ENCODE data around the gene TBC1D9. TPM values are rescaled to one million over a fixed set of nuclear protein-coding genes. Genes with fewer than 3 reads are reported as not detected.
"Not testable (repeated sequence)": the region's sequence is repeated elsewhere in the genome, so short reads cannot be mapped to it uniquely, and the experiment has no call there.

TBC1D9 gene
- total and polyA plus RNA-seq, 7 donors = 1.6 to 5.4 (median 2.1) TPM

DNA sequence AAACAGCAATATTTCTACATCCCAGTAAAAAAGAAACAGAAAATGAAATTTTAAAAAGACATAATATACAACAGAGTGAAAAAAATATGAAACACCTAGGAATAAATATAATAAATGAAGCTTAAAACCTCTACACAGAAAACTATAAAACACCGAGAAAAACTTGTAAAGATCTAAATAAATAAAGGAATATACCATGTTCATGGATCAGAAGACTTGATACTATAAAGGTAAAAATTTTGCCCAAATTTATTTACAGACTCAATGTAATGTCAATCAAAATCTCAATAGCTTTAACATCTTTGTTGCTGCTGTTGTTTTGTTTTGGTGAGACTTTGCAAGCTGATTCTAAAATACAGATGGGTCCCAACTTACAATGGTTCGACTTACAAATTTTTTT lies 5.7 kb downstream of the TBC1D9 start:
- no peak for DNase-seq

DNA sequence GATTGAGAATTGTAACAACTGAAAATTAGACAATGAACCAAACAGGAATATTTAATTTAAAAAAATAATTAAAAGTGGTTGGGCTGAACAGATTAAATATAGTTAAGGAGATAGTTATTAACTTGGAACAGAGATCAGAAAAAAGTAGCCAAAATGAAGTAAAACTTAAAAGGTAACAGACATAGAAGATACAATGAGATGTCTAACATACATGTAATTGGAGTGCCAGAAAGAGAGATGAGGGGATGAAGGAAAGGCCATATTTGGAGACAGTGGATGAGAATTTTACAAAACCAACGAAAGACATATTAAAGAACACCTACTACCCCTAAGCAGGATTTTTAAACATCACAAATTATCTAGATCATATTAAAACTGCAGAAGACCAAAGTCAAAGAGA lies 8.0 kb downstream of the TBC1D9 start:
- DNase-seq (no peak), ATAC-seq (no peak)
- H3K27ac ChIP-seq = no peak overlapping the region
- H3K4me3 ChIP-seq = no peak overlapping the region
- WGBS, 3 donors = 96 to 97% (median 96%) methylated on average over 1 of the region's 1 CpG
- H3K36me3 ChIP-seq (ENCODE audit: insufficient read depth in 1 of 2, low read depth in 1 of 2) = no peaks in the 10 kb centered on the region
- peaks cover 14% of the 10 kb centered on the region for H3K9me3 ChIP-seq
- no peaks in the 10 kb centered on the region for H3K4me1 ChIP-seq
- peaks cover 0 to 11% (median 0%) of the 10 kb centered on the region in 3 donors for H3K27me3 ChIP-seq (ENCODE audit: insufficient read depth in 3 of 3, low read length in 2 of 3)
- TF ChIP-seq, protein P1, sequence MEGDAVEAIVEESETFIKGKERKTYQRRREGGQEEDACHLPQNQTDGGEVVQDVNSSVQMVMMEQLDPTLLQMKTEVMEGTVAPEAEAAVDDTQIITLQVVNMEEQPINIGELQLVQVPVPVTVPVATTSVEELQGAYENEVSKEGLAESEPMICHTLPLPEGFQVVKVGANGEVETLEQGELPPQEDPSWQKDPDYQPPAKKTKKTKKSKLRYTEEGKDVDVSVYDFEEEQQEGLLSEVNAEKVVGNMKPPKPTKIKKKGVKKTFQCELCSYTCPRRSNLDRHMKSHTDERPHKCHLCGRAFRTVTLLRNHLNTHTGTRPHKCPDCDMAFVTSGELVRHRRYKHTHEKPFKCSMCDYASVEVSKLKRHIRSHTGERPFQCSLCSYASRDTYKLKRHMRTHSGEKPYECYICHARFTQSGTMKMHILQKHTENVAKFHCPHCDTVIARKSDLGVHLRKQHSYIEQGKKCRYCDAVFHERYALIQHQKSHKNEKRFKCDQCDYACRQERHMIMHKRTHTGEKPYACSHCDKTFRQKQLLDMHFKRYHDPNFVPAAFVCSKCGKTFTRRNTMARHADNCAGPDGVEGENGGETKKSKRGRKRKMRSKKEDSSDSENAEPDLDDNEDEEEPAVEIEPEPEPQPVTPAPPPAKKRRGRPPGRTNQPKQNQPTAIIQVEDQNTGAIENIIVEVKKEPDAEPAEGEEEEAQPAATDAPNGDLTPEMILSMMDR (IDR thresholded peaks at IDR 0.05) = no peak
- intact Hi-C loops (cut with DNase I) = no loop called here

More for the DNA sequence above, 5.7 kb downstream of the TBC1D9 start:
- Histone ChIP-seq H3K27me3 (ENCODE audit: insufficient read depth in 3 of 3, low read length in 2 of 3) (peaks cover 0 to 22% (median 0%) of the 10 kb centered on the region in 3 donors), H3K27ac (no peak overlapping the region), H3K9me3 (peaks cover 14% of the 10 kb centered on the region), H3K36me3 (ENCODE audit: insufficient read depth in 1 of 2, low read depth in 1 of 2) (no peaks in the 10 kb centered on the region), H3K4me1 (peaks cover under 1% of the 10 kb centered on the region), H3K4me3 (no peak overlapping the region)
- intact Hi-C loops (cut with DNase I) = no loop called here
- 95 to 99% (median 99%) methylated on average over 2 of the region's 2 CpGs for WGBS, 3 donors
- ATAC-seq = no peak
- TF ChIP-seq, protein P1 (IDR thresholded peaks at IDR 0.05) = no peak

DNA sequence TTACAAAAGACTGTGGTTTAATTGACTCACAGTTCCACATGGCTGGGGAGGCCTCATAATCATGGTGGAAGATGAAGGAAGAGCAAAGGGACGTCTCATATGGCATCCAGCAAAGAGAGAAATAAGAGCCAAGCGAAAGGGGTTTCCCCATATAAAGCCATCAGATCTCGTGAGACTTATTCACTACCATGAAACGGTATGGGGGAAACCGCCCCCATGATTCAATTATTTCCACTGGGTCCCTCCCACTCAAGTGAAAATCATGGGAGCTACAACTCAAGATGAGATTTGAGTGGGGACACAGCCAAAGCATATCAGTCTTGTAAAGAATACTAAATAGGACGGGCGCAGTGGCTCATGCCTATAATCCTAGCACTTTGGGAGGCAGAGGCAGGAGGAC lies 9.6 kb downstream of the TBC1D9 start:
- H3K27me3 ChIP-seq (ENCODE audit: insufficient read depth in 3 of 3, low read length in 2 of 3); intact Hi-C loops (cut with DNase I); H3K27ac ChIP-seq; H3K4me3 ChIP-seq; H3K36me3 ChIP-seq (ENCODE audit: insufficient read depth in 1 of 2, low read depth in 1 of 2); DNase-seq; ATAC-seq; H3K4me1 ChIP-seq: not testable (repeated sequence)
- peaks cover 14% of the 10 kb centered on the region for H3K9me3 ChIP-seq
- WGBS, 3 donors = 93 to 96% (median 94%) methylated on average over 7 of the region's 7 CpGs

DNA sequence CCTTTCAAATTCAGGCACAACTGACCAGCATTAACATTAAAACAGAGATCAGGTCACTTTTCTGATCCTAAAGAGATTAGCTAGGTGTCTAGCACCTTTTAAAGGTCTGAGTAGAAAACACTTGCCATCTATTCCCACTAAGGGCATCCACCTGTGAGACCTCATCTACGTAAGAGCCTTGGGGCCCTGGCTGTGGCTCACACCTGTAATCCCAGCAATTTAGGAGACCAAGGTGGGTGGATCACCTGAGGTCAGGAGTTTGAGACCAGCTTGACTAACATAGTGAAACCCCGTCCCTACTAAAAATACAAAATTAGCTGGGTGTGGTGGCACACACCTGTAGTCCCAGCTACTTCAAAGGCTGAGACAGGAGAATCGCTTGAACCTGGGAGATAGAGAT lies 11.8 kb downstream of the TBC1D9 start:
- H3K4me1 ChIP-seq = no peaks in the 10 kb centered on the region
- no peaks in the 10 kb centered on the region for H3K27me3 ChIP-seq (ENCODE audit: insufficient read depth in 3 of 3, low read length in 2 of 3)
- DNase-seq = no peak
- intact Hi-C loops (cut with DNase I) = no loop called here
- peaks cover 9% of the 10 kb centered on the region for H3K9me3 ChIP-seq
- H3K27ac ChIP-seq = no peak overlapping the region
- 93 to 99% (median 97%) methylated on average over 3 of the region's 3 CpGs for WGBS, 3 donors
- no peak overlapping the region for H3K4me3 ChIP-seq
- ATAC-seq = no peak
- TF ChIP-seq, protein P1 (IDR thresholded peaks at IDR 0.05) = no peak
- H3K36me3 ChIP-seq (ENCODE audit: insufficient read depth in 1 of 2, low read depth in 1 of 2) = no peaks in the 10 kb centered on the region

DNA sequence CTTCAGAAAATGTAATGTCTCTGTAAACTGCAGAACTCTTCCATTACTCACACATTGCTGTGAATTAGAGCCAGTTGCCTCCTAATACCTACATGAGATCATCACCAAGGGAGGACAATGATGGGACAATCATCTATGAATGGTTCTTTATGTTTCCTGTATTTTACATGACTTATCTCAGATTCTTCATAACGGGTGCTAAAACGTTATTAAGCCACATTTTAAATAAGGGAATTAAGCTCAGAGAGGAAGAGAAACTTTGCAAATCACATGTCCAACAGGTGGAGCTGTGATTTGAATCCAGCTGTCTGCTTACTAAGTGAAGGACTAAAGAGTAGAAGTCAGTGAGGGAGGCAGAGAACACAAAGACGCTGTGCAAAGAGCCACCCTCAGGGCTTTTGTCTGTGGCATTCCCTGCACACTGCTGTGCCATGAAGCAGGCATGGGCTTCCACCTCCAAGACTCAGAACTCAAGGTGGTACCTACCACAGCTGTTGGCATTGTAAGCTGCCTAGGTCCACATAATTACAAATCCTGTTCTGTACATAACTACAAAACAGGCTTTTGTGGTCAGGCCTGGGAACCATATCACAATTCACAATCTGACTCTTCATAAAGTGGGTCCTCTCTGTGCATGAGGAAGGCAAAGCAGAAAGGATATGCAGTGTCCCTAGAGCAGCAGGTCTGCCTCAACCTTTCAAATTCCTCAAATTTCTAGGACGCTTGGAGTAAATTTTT lies 12.8 kb downstream of the TBC1D9 start:
- ATAC-seq = no peak
- intact Hi-C loops (cut with DNase I) = no loop called here
- Histone ChIP-seq H3K4me3 (no peak overlapping the region), H3K27ac (no peak overlapping the region), H3K4me1 (no peaks in the 10 kb centered on the region), H3K9me3 (peaks cover 6% of the 10 kb centered on the region), H3K36me3 (ENCODE audit: insufficient read depth in 1 of 2, low read depth in 1 of 2) (no peaks in the 10 kb centered on the region), H3K27me3 (ENCODE audit: insufficient read depth in 3 of 3, low read length in 2 of 3) (no peaks in the 10 kb centered on the region)
- WGBS, 3 donors = 23 to 28% (median 27%) methylated on average over 4 of the region's 4 CpGs
- TF ChIP-seq, protein P1 (IDR thresholded peaks at IDR 0.05) = no peak
- no peak for DNase-seq

Data from psoas muscle (tissue), 8 donors.